Neuronal stem cell (in vitro differentiated cells): ENCODE data around the gene NGB.

ENCODE experiments used
- DNase-seq: peaks from one replicate; pipeline ENCODE4 v3.0.0-alpha.2; 2013; ENCODE audit warnings: low spot score
- H2AFZ ChIP-seq: one replicate; pipeline ENCODE4 v1.6.1; 2013; ENCODE audit warnings: mild to moderate bottlenecking, low read length, inconsistent platforms
- H2AK5ac ChIP-seq: 2 replicates; pipeline ENCODE4 v1.6.1; 2013; ENCODE audit warnings: low read depth, mild to moderate bottlenecking, inconsistent platforms, low read length, moderate library complexity, mixed read lengths
- H2BK120ac ChIP-seq: 2 replicates; pipeline ENCODE4 v1.6.1; 2013; ENCODE audit warnings: low read depth, mild to moderate bottlenecking, inconsistent platforms, low read length, moderate library complexity, mixed read lengths
- H2BK12ac ChIP-seq: one replicate; pipeline ENCODE4 v1.6.1; 2013; ENCODE audit warnings: low read length, inconsistent platforms
- H2BK15ac ChIP-seq: 2 replicates; pipeline ENCODE4 v1.6.1; 2013; ENCODE audit warnings: mild to moderate bottlenecking, low read length, inconsistent platforms, mixed read lengths
- H2BK5ac ChIP-seq: one replicate; pipeline ENCODE4 v1.6.1; 2013; ENCODE audit warnings: inconsistent platforms, mild to moderate bottlenecking, low read length, moderate library complexity
- H3K14ac ChIP-seq: one replicate; pipeline ENCODE4 v1.6.1; 2013; ENCODE audit warnings: low read length, inconsistent platforms
- H3K18ac ChIP-seq: 2 replicates; pipeline ENCODE4 v1.6.1; 2013; ENCODE audit warnings: low read length, inconsistent platforms
- H3K23ac ChIP-seq: 2 replicates; pipeline ENCODE4 v1.6.1; 2013; ENCODE audit warnings: low read depth, mild to moderate bottlenecking, mixed read lengths, low read length, inconsistent platforms; ENCODE audit not compliant: poor library complexity
- H3K27ac ChIP-seq: replicated peaks from 3 replicates; pipeline ENCODE4 v1.5.1; 2013; ENCODE audit warnings: low read length, inconsistent platforms
- H3K27me3 ChIP-seq, 3 experiments: 2 replicates each; pipeline ENCODE4 v1.6.1; 2013; ENCODE audit warnings: low read length in 3 of 3, mild to moderate bottlenecking in 2 of 3, inconsistent platforms in 1 of 3, low read depth in 1 of 3, mixed read lengths in 1 of 3, moderate library complexity in 1 of 3; ENCODE audit not compliant: control insufficient read depth in 3 of 3, insufficient read depth in 3 of 3
- H3K36me3 ChIP-seq, 2 donors: replicated peaks in 1 of 2; 2 replicates each; pipeline ENCODE4 v1.6.1; 2013; ENCODE audit warnings: low read length in 2 of 2; ENCODE audit not compliant: control insufficient read depth in 2 of 2, insufficient read depth in 2 of 2
- H3K4ac ChIP-seq: 2 replicates; pipeline ENCODE4 v1.6.1; 2013; ENCODE audit warnings: inconsistent platforms, mild to moderate bottlenecking, low read length, moderate library complexity
- H3K4me1 ChIP-seq, 2 donors: 1 replicate in 1 of 2; 2 replicates in 1 of 2; pipeline ENCODE4 v1.6.1; 2013; ENCODE audit warnings: low read length in 2 of 2, low read depth in 1 of 2; ENCODE audit not compliant: control insufficient read depth in 2 of 2, insufficient read depth in 1 of 2
- H3K4me2 ChIP-seq: one replicate; pipeline ENCODE4 v1.6.1; 2013; ENCODE audit warnings: mild to moderate bottlenecking, low read length, inconsistent platforms; ENCODE audit not compliant: insufficient read depth, poor library complexity, severe bottlenecking
- H3K4me3 ChIP-seq, 2 donors: 2 replicates each; pipeline ENCODE4 v1.5.1; 2013; ENCODE audit warnings: low read length in 2 of 2, mild to moderate bottlenecking in 2 of 2, inconsistent platforms in 1 of 2, moderate library complexity in 1 of 2
- H3K79me1 ChIP-seq: one replicate; pipeline ENCODE4 v1.6.1; 2013; ENCODE audit warnings: low read depth, mild to moderate bottlenecking, inconsistent platforms, low read length, moderate library complexity
- H3K9ac ChIP-seq: one replicate; pipeline ENCODE4 v1.6.1; 2013; ENCODE audit warnings: mild to moderate bottlenecking, low read depth, low read length, inconsistent platforms; ENCODE audit not compliant: poor library complexity
- H3K9me3 ChIP-seq, 2 donors: replicated peaks in 1 of 2; 2 replicates each; pipeline versions ENCODE3 to v1.6.1; 2013; ENCODE audit warnings: low read length in 2 of 2, mild to moderate bottlenecking in 2 of 2, inconsistent platforms in 1 of 2, low read depth in 1 of 2, mixed read lengths in 1 of 2, moderate library complexity in 1 of 2; ENCODE audit not compliant: control insufficient read depth in 2 of 2, insufficient read depth in 1 of 2
- H4K8ac ChIP-seq: one replicate; pipeline ENCODE4 v1.6.1; 2013; ENCODE audit warnings: low read depth, mild to moderate bottlenecking, inconsistent platforms, low read length, moderate library complexity
- H4K91ac ChIP-seq: one replicate; pipeline ENCODE4 v1.6.1; 2013; ENCODE audit warnings: low read length, low read depth, mild to moderate bottlenecking, inconsistent platforms; ENCODE audit not compliant: poor library complexity
- WGBS, 2 donors: extraction: QIAGEN DNeasy Blood & Tissue Kit; methylation state at CpG; one replicate each; pipeline ENCODE4 v1.1.7; 2013; ENCODE audit warnings: missing lambda C conversion rate in 2 of 2, mixed read lengths in 1 of 2; ENCODE audit not compliant: insufficient read length in 2 of 2, insufficient replicate concordance in 1 of 2; ENCODE audit errors: extremely low coverage in 2 of 2; 5-methylcytosine and 5-hydroxymethylcytosine counted together

NGB gene

DNA sequence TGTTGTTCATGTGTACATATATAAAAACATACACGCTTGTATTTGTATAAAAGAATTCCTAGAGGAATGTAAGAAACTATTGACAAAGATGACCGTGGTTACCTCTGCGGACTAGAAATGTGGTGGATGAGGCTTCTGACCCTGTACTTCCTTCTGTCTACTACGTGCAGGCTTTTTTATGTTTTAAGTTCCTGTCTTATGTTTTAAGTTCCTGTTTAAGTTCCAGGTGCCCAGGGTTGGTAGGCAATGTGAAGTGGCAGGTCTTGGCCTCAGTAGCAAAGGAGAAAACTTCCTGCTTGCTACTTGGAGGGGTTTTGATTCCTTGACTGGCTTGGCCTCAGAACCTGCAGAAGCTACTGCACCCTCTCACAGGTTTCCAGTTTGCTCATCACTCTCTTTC, 38.1 kb upstream of the NGB start:
- no CpG with 5 or more reads among the region's 4 CpGs for WGBS, 2 donors
- Histone ChIP-seq H3K23ac (no peak overlapping the region), H3K4me2 (no peak overlapping the region), H3K27ac (no peak overlapping the region), H3K27me3 (no peaks in the 10 kb centered on the region), H3K9ac (no peak overlapping the region), H4K8ac (no peak overlapping the region), H2AFZ (no peak overlapping the region), H3K36me3 (peaks cover 3 to 34% of the 10 kb centered on the region in 2 donors), H2AK5ac (no peak overlapping the region), H3K9me3 (no peaks in the 10 kb centered on the region), H3K79me1 (peaks cover 1% of the 10 kb centered on the region), H3K4ac (no peak overlapping the region), H3K18ac (no peak overlapping the region), H2BK15ac (no peak overlapping the region), H4K91ac (no peak overlapping the region), H2BK12ac (no peak overlapping the region), H2BK120ac (no peak overlapping the region), H3K4me3 (no peak overlapping the region), H3K14ac (no peak overlapping the region), H2BK5ac (no peak overlapping the region), H3K4me1 (peaks cover 16 to 19% of the 10 kb centered on the region in 2 donors)
- DNase-seq, result no peak

- no peak for DNase-seq
- H3K4me1 ChIP-seq, result peaks cover 15 to 19% of the 10 kb centered on the region in 2 donors
- H3K14ac ChIP-seq, result no peak overlapping the region
- no peak overlapping the region for H2BK12ac ChIP-seq
- no peak overlapping the region for H3K9ac ChIP-seq
- H2AFZ ChIP-seq, result peak overlapping the region; percentile 78
- H4K8ac ChIP-seq, result no peak overlapping the region
- H3K9me3 ChIP-seq, result no peaks in the 10 kb centered on the region
- peak overlapping the region; percentile 64 for H3K27ac ChIP-seq
- H3K4ac ChIP-seq, result no peak overlapping the region
- peaks cover 3 to 55% of the 10 kb centered on the region in 2 donors for H3K36me3 ChIP-seq
- no peak overlapping the region for H2AK5ac ChIP-seq
- no peak overlapping the region for H3K4me2 ChIP-seq
- no peak overlapping the region for H2BK15ac ChIP-seq
- no peaks in the 10 kb centered on the region for H3K79me1 ChIP-seq
- no peak overlapping the region for H2BK5ac ChIP-seq
- H3K4me3 ChIP-seq, result no peak overlapping the region
- no CpG with 5 or more reads among the region's 3 CpGs for WGBS, 2 donors
- H2BK120ac ChIP-seq, result no peak overlapping the region
- no peak overlapping the region for H3K18ac ChIP-seq
- no peaks in the 10 kb centered on the region for H3K27me3 ChIP-seq
- H3K23ac ChIP-seq, result no peak overlapping the region
- H4K91ac ChIP-seq, result no peak overlapping the region
Measured at GRCh38 chr14:77306851-77307496, 36.0 kb upstream of the NGB start.

DNA sequence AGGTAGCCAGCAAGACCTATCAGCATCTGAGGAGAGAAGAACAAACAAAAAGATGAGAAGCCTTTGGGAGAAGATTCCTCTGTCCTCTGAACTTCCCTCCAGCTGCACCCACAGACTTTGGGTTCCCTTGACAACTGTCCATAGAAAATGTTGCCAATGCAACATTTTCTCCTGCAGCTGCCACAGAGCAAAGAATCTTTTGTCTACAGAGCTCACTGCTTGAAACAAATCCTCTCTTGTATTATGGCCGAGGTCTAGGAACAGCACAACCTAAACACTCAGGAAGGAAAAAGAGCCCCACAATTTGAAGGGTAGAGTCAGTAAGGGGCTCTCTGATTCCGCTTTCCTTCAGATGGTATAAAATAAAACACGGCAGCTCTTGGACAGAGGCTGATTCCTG, 35.4 kb upstream of the NGB start:
- H3K36me3 ChIP-seq, result peaks cover 4 to 57% of the 10 kb centered on the region in 2 donors
- H2BK15ac ChIP-seq, result no peak overlapping the region
- H3K4me1 ChIP-seq, result peaks cover 15 to 22% of the 10 kb centered on the region in 2 donors
- H3K23ac ChIP-seq, result no peak overlapping the region
- H3K27me3 ChIP-seq, result no peaks in the 10 kb centered on the region
- no peaks in the 10 kb centered on the region for H3K9me3 ChIP-seq
- no peak overlapping the region for H4K8ac ChIP-seq
- H3K4me3 ChIP-seq, result no peak overlapping the region
- H3K18ac ChIP-seq, result no peak overlapping the region
- H3K27ac ChIP-seq, result peak overlapping the region; percentile 64
- H2BK5ac ChIP-seq, result no peak overlapping the region
- DNase-seq, result no peak
- H4K91ac ChIP-seq, result no peak overlapping the region
- no peak overlapping the region for H2BK12ac ChIP-seq
- H3K4ac ChIP-seq, result no peak overlapping the region
- no peaks in the 10 kb centered on the region for H3K79me1 ChIP-seq
- H3K4me2 ChIP-seq, result no peak overlapping the region
- H3K14ac ChIP-seq, result no peak overlapping the region
- no peak overlapping the region for H3K9ac ChIP-seq
- no peak overlapping the region for H2AK5ac ChIP-seq
- no CpG with 5 or more reads among the region's 3 CpGs for WGBS, 2 donors
- H2BK120ac ChIP-seq, result no peak overlapping the region
- H2AFZ ChIP-seq, result peak overlapping the region; percentile 78

DNA sequence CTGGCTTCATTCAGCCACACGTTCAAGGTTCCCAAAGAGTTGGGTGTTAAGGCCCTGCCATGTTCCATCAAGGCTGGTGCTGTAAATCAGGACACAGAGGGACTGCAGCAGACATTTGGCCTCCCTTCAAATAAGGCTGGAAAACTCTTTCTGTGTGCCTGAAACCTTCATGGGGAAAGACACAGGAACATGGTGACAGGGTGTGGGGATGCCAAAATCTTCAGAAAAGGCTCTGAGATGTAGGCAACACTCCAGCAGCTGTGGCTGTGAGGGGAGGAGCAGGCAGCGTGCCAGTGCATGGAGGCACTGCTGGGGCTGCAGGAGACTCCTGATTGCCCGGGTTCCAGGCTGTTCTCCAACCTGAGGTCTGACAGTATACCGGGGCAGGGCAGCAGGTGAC, 34.7 kb upstream of the NGB start:
- no peak for DNase-seq
- no peak overlapping the region for H3K4me3 ChIP-seq
- peaks cover 15 to 25% of the 10 kb centered on the region in 2 donors for H3K4me1 ChIP-seq
- H2BK12ac ChIP-seq, result peak overlapping the region; percentile 0
- H3K36me3 ChIP-seq, result peaks cover 4 to 59% of the 10 kb centered on the region in 2 donors
- WGBS, 2 donors, result no CpG with 5 or more reads among the region's 4 CpGs
- peak overlapping the region; percentile 81 for H3K18ac ChIP-seq
- no peak overlapping the region for H2BK15ac ChIP-seq
- H2AFZ ChIP-seq, result no peak overlapping the region
- H3K9ac ChIP-seq, result no peak overlapping the region
- H2AK5ac ChIP-seq, result peak overlapping the region; percentile 48
- no peak overlapping the region for H4K91ac ChIP-seq
- H3K79me1 ChIP-seq, result no peaks in the 10 kb centered on the region
- no peak overlapping the region for H2BK5ac ChIP-seq
- H3K27me3 ChIP-seq, result no peaks in the 10 kb centered on the region
- no peak overlapping the region for H4K8ac ChIP-seq
- no peak overlapping the region for H3K23ac ChIP-seq
- H3K27ac ChIP-seq, result no peak overlapping the region
- no peak overlapping the region for H2BK120ac ChIP-seq
- no peak overlapping the region for H3K4ac ChIP-seq
- no peak overlapping the region for H3K14ac ChIP-seq
- H3K9me3 ChIP-seq, result no peaks in the 10 kb centered on the region
- H3K4me2 ChIP-seq, result no peak overlapping the region
